Activated T-helper 1 cell treated with anti-CD3 and anti-CD28 coated beads, Interleukin-12 subunit alpha, Interleukin-12 subunit beta, Interleukin-2, Interleukin-4 antibody, amounts not matched to agents 30 ng/mL and 10 ng/mL and 1 ng/mL, durations not matched to agents 14 hours and 24 hours and 36 hours (primary cell): Measurements from ENCODE around the gene ATP8B4. TPM values are rescaled to one million over a fixed set of nuclear protein-coding genes. Genes with fewer than 3 reads are reported as not detected.
"Not testable (repeated sequence)": the region's sequence is repeated elsewhere in the genome, so short reads cannot be mapped to it uniquely, and the experiment has no call there.

ENCODE experiments used
- DNase-seq: peaks from one replicate; pipeline ENCODE4 v3.0.0; 2021; ENCODE audit warnings: low spot score
- H3K27ac Mint-ChIP-seq: one replicate; pipeline ENCODE4 v1.8.0; 2021; ENCODE audit warnings: mild to moderate bottlenecking, mixed read lengths
- H3K27me3 Mint-ChIP-seq: one replicate; pipeline ENCODE4 v1.8.0; 2022; ENCODE audit warnings: mild to moderate bottlenecking, moderate library complexity, mixed read lengths; ENCODE audit not compliant: insufficient read depth
- H3K36me3 Mint-ChIP-seq: one replicate; pipeline ENCODE4 v1.8.0; 2021; ENCODE audit warnings: low read depth, mixed read lengths
- H3K4me1 Mint-ChIP-seq: one replicate; pipeline ENCODE4 v1.8.0; 2021; ENCODE audit warnings: low read depth, mixed read lengths
- H3K4me3 Mint-ChIP-seq: one replicate; pipeline ENCODE4 v1.8.0; 2021; ENCODE audit warnings: mild to moderate bottlenecking, moderate library complexity, mixed read lengths
- H3K9me3 Mint-ChIP-seq: one replicate; pipeline ENCODE4 v1.8.0; 2021; ENCODE audit warnings: mixed read lengths
- intact Hi-C: fragments of 100-400 bp; cut with micrococcal nuclease; formaldehyde crosslinking; loops from one replicate; pipeline ENCODE4 v1.15.1; 2024
- total RNA-seq: library from RNA; stranded (reverse); gene quantifications from 2 replicates; pipeline ENCODE4 v1.2.3, GENCODE V29; 2022

ATP8B4 gene
- total RNA-seq, 1 donor from 2014 or later: 49.7 TPM

DNA sequence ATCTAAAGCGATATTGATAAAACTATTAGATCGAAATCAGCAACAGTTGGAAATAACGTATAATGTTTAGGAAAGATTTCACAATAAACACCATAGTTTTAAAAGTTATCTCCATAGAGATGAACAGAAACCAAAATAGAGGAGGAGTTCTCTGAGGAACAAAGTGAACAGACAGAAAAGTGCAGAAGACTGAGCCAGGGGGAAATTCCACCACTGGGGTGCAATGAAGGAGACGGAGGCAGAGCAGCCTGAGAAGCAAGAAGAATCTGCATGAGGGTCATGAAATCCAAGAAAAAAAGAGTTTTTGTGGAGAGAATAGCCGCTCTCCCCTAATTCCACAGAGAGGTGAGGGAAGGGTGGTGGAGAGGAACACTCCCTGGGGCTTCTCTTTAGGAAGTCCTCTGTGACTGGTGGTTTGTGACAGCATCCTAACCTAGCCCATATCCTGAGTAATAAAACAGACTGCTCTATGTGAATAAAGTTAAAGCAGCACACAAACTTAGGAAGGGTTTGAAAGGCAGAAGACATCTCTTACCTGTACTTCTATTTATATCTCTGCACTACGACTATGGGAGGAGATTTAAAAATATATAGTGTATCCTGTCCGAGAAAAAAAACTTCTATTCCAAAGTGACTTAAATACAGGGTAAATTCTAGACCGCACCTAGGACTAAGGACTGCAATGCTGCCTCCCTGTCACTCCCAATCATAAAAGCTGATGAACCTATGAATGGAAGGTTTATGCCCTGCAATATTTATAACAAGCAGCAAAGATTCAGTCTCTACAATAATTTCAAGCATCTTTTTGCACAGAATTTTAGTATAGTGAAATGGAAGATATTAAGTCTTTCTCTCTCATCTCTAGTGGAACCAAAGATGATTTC, 22.9 kb downstream of the ATP8B4 start:
- Mint-ChIP-seq H3K4me1 (peaks cover 34% of the 10 kb centered on the region), H3K36me3 (peaks cover 35% of the 10 kb centered on the region), H3K9me3 (peaks cover 7% of the 10 kb centered on the region), H3K4me3 (no peak overlapping the region), H3K27ac (peak overlapping the region; percentile 77), H3K27me3 (no peaks in the 10 kb centered on the region)
- no peak for DNase-seq
- intact Hi-C loops: no loop called here

DNA sequence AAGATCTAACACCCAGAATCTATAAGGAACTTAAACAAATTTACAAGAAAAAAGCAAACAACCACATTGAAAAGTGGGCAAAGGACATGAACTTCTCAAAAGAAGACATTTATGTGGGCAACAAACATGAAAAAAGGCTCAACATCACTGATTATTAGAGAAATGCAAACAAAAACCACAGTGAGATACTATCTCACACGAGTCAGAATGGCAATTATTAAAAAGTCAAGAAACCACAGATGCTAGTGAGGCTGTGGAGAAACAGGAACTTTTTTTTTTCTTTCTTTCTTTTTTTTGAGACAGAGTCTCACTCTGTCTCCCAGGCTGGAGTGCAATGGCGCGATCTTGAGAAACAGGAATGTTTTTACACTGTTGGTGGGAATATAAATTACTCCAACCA, 29.6 kb downstream of the ATP8B4 start:
- H3K27me3 Mint-ChIP-seq, H3K4me3 Mint-ChIP-seq, intact Hi-C loops, DNase-seq: not testable (repeated sequence)
- H3K9me3 Mint-ChIP-seq: peaks cover 11% of the 10 kb centered on the region
- peak overlapping the region; percentile 31 for H3K27ac Mint-ChIP-seq
- H3K36me3 Mint-ChIP-seq: peaks cover 26% of the 10 kb centered on the region
- H3K4me1 Mint-ChIP-seq: peaks cover 28% of the 10 kb centered on the region

DNA sequence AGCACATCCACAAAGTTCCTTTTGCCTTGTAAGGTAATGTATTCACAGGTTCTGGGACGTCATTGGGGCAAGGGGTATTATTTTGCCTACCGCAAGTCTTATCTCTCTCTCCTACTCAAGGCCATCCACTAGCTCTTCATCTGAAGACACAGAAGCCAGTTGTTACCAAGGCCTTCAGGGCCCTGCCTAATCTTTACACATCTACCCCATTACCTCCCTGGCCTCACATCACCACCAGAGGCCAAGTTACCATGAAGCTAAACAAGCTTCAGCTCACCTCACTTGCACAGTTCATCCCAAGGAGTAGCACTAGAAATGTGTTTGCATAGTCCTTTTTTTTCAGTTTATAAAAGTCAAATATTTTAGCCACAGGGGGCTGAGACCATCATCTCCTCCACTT, 34.1 kb downstream of the ATP8B4 start:
- Mint-ChIP-seq H3K4me3 (no peak overlapping the region), H3K36me3 (peaks cover 27% of the 10 kb centered on the region), H3K4me1 (peaks cover 54% of the 10 kb centered on the region), H3K27me3 (no peaks in the 10 kb centered on the region), H3K27ac (peak overlapping the region; percentile 2), H3K9me3 (peaks cover 4% of the 10 kb centered on the region)
- DNase-seq: no peak
- intact Hi-C loops: no loop called here

DNA sequence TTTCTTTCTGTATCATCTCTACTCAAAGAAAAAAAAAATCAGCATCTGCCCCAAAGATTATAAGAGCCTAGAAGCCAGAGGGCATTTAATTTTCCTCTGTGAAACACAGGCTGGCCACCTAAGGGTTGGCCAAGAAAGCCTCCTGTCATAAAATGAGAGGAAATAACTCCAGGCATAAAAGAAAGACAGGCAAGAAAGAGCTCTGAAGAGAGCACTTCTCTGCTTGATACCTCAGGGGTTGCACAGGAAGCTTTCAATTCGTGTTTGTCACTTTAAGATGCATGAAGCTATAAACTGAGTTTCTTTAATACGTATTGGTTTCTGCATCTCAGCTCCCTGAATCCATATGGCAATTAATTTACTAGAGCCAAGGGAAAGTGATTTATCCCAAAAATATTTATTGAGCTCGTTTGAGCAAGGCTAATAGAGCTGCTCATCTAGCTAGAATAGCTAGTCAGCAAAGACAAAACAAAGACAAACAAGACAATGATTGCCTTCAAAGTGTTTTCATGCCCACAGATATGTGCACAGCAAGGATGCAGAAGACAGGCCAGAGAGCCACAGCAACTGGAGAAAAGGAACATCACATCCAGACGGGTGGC, 35.5 kb downstream of the ATP8B4 start:
- no peak for DNase-seq

DNA sequence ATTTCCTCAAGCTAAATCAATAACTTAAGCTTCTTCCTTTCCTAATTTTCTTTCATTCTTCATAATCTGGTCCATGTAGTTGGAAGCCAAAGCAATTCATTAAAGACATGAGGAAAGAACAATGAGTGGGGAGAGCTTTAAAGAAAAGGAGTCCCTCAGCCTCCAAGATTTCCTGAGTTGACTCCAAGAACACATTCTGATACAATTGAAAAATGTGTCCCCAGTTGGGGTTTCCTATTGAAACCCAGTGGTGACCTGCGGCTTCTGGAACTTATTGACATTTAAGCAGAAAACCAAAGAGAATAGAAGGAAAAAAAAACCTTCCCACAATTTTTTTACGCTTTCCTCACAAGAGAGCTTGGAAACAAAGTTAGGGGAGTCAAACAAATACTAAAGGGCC, 37.0 kb downstream of the ATP8B4 start:
- Mint-ChIP-seq H3K36me3 (peaks cover 29% of the 10 kb centered on the region), H3K27me3 (no peaks in the 10 kb centered on the region), H3K4me1 (peaks cover 43% of the 10 kb centered on the region), H3K9me3 (no peaks in the 10 kb centered on the region), H3K27ac (peak overlapping the region; percentile 35), H3K4me3 (no peak overlapping the region)
- intact Hi-C loops: loop anchor here (2.0 kb wide), 1 partner anchor 15 kb away; no protein-coding TSS in a partner anchor
- DNase-seq: no peak

More for the DNA sequence above, 35.5 kb downstream of the ATP8B4 start:
- peaks cover 22% of the 10 kb centered on the region for H3K36me3 Mint-ChIP-seq
- intact Hi-C loops: loop anchor here (2.0 kb wide), 1 partner anchor 17 kb away; no protein-coding TSS in a partner anchor
- H3K4me3 Mint-ChIP-seq: no peak overlapping the region
- H3K27ac Mint-ChIP-seq: peak overlapping the region; percentile 21
- H3K9me3 Mint-ChIP-seq: no peaks in the 10 kb centered on the region
- H3K4me1 Mint-ChIP-seq: peaks cover 40% of the 10 kb centered on the region
- no peaks in the 10 kb centered on the region for H3K27me3 Mint-ChIP-seq

DNA sequence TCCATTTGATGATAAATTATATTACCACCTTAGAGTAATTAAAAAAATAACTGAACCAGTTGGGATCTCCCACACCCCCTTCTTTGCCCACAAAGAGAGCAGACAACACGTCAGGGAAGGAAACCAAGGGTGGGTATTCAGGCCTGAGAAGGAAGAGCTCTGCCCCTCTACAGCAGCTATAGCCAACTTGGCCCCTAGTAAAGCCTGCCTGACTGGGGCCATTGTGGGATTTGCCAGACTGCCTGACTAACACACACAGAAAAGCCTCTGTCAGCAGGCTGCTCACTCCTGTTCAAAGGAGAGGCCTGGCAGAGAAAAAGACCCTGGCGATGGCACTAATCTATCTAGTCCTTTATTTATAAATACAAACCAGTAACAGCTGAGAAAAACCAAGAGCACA, 41.4 kb downstream of the ATP8B4 start:
- Mint-ChIP-seq H3K27ac (no peak overlapping the region), H3K4me3 (no peak overlapping the region), H3K27me3 (no peaks in the 10 kb centered on the region), H3K4me1 (peaks cover 33% of the 10 kb centered on the region), H3K36me3 (peaks cover 41% of the 10 kb centered on the region), H3K9me3 (no peaks in the 10 kb centered on the region)
- DNase-seq: no peak
- intact Hi-C loops: no loop called here

DNA sequence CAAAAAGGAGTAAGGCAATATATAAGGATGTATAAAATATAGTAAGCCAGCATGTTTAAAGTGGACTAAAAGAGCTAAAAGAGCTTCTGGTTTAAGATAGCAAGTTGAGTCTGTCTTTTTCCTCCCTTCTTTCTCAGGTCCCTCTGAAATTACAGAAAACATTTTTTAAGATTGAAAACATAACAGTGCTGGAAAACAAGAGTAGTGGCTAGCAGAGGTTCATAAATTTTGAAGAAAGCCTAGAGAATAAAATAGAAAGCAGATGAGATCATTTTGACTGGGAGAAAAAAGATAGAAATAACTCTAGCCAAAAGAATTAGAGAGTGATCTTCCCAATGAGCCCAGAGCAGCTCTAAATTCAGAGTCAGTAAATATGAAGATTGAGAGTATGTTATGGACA, 41.9 kb downstream of the ATP8B4 start:
- H3K4me1 Mint-ChIP-seq: peaks cover 30% of the 10 kb centered on the region
- H3K36me3 Mint-ChIP-seq: peaks cover 46% of the 10 kb centered on the region
- H3K27ac Mint-ChIP-seq: peak overlapping the region; percentile 13

DNA sequence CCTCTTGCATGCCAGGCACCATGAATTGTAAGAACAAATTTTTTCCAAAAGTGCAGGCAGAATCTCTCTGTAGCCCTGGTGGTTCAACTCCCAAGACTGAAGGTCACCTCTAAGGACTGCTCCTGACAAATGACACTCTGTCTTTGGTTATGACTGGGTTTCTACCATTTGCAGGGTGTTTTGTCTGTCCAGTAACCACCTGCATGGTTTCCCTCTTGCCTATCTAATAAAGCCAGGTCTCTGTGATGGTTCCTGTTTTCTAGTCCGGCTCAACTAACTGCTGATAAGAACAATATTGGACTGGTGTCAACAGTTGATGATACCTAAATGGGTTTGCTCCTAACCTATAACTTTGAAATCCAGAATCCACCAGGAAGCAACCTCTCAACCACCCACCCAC, 43.7 kb downstream of the ATP8B4 start:
- Mint-ChIP-seq H3K4me1 (peaks cover 18% of the 10 kb centered on the region), H3K9me3 (peaks cover 4% of the 10 kb centered on the region), H3K27ac (no peak overlapping the region), H3K4me3 (no peak overlapping the region), H3K27me3 (no peaks in the 10 kb centered on the region), H3K36me3 (peaks cover 43% of the 10 kb centered on the region)
- DNase-seq: no peak
- intact Hi-C loops: no loop called here

More for the DNA sequence above, 41.9 kb downstream of the ATP8B4 start:
- intact Hi-C loops: no loop called here
- no peak for DNase-seq
- Mint-ChIP-seq H3K4me3 (no peak overlapping the region), H3K9me3 (peaks cover 1% of the 10 kb centered on the region), H3K27me3 (no peaks in the 10 kb centered on the region)

DNA sequence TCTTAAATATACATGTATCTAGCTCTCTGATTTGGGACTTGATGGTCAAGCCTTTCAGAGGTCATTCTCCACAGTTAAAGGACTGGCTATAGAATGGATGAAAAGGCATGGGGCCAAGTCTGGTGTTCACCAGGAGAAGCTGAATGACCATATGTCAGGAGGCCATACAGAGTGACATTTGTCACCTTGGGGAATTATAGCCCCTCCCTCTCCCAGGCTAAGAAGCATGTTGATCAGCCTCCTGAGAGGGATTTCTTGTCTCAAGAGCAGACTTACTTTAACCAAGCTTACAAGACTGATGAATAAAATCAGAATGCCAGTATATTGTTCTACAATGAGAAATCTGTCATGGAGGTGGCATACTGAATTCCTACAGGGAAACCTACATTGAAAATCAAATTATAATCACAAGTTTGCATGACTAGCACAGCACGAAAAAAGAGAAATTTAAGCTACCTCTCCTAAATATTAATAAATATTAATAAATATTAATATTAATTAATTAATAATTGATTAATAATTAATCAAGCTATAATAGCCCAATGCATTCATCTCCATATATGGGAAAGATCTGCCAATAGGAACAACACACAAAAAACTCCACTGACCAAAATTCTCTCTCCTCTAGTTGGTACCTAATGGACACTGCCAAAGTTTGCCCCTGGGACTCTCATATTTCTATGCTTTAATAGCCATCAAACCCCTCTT, 47.3 kb downstream of the ATP8B4 start:
- peaks cover 45% of the 10 kb centered on the region for H3K36me3 Mint-ChIP-seq
- H3K9me3 Mint-ChIP-seq: peaks cover 4% of the 10 kb centered on the region
- H3K4me3 Mint-ChIP-seq: no peak overlapping the region
- peaks cover 24% of the 10 kb centered on the region for H3K4me1 Mint-ChIP-seq
- H3K27me3 Mint-ChIP-seq: no peaks in the 10 kb centered on the region
- intact Hi-C loops: no loop called here
- no peak for DNase-seq
- no peak overlapping the region for H3K27ac Mint-ChIP-seq

DNA sequence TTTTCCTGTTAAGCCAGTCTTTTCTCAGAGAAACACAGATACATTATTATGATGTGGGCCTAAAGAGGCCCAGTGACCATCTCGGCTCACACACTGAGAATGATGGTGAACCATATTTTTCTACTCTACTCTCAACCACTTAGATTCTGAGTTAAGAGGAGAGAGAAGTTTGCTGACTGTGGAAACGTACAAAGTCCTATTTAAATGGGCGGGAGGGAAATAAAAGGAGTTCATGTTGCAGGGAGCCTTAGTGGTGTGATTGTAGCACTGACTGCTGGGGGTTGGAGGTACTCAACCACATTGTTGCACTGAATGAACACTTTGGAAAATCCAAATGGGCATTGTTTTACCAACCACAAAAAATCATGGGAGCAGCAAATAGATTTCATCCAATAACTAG, 51.0 kb downstream of the ATP8B4 start:
- Mint-ChIP-seq H3K9me3 (peaks cover 4% of the 10 kb centered on the region), H3K36me3 (peaks cover 28% of the 10 kb centered on the region), H3K27me3 (no peaks in the 10 kb centered on the region), H3K4me3 (no peak overlapping the region), H3K4me1 (peaks cover 49% of the 10 kb centered on the region), H3K27ac (peak overlapping the region; percentile 64)
- intact Hi-C loops: loop anchor here (5.0 to 10.0 kb wide), 3 partner anchors 249 to 913 kb away; partner anchors contain the start of genes COPS2, DTWD1 and FAM227B
- DNase-seq: no peak

DNA sequence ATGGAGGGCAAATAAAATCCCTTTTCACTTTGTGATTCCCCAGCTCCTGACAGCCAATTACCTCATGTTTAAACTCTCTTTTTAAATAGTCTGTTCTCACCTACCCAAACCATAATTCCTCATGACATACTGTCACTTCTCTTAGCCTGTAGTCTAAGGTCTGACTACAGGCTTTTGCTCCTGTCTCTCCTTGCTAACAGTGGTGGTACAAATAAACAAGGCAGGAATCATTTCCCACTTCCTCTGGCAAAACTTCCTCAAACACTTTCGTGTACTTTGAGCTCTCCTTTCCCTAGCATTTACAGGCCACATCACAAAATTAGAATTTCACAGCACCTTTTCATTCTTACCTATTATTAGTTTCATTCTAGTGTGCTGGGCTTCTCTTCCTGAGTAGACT, 51.8 kb downstream of the ATP8B4 start:
- H3K27me3 Mint-ChIP-seq: no peaks in the 10 kb centered on the region
- H3K4me1 Mint-ChIP-seq: peaks cover 52% of the 10 kb centered on the region
- H3K27ac Mint-ChIP-seq: peak overlapping the region; percentile 92
- H3K4me3 Mint-ChIP-seq: peak overlapping the region; percentile 6
- DNase-seq: no peak
- peaks cover 4% of the 10 kb centered on the region for H3K9me3 Mint-ChIP-seq
- H3K36me3 Mint-ChIP-seq: peaks cover 27% of the 10 kb centered on the region
- intact Hi-C loops: loop anchor here (2.0 to 10.0 kb wide), 5 partner anchors 16 to 912 kb away; partner anchors contain the start of genes COPS2, DTWD1 and FAM227B

DNA sequence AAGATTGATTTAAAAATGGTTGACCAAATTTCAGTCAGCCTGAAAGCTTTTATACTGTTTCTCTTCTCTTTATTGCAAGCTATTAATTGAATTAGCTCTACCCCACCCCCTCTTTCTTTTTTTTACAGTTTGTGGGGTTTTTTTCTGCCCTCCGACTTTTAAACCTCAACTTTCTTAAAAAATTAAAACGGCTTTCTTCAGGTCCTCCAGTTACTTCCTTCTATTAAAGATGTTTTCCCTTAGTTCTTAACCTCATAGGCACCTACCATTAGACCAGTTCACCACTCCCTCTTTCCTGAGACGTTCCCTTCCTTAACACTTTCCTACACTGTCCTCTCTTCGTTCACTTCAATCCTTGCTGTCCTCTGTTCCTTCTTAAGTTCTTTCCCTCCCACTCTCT, 52.4 kb downstream of the ATP8B4 start:
- Mint-ChIP-seq H3K27ac (peak overlapping the region; percentile 92), H3K27me3 (no peaks in the 10 kb centered on the region), H3K4me3 (peak overlapping the region; percentile 6), H3K4me1 (peaks cover 58% of the 10 kb centered on the region), H3K9me3 (no peaks in the 10 kb centered on the region), H3K36me3 (peaks cover 29% of the 10 kb centered on the region)
- intact Hi-C loops: loop anchor here (1.0 to 10.0 kb wide), 9 partner anchors 15 to 912 kb away; partner anchors contain the start of genes COPS2, DTWD1 and FAM227B
- DNase-seq: no peak
